ENCODE results near the gene CALHM4. TPM values are rescaled to one million over a fixed set of nuclear protein-coding genes. Genes with fewer than 3 reads are reported as not detected.
A peak's percentile ranks its signal among the peaks of the same experiment; 100 is the strongest.

Gene CALHM4
- total and polyA plus RNA-seq, 2 donors (not counting 3 experiments of a cell fraction or from before 2014, with no cell fraction given) = 1.2 TPM; not detected in 1

DNA sequence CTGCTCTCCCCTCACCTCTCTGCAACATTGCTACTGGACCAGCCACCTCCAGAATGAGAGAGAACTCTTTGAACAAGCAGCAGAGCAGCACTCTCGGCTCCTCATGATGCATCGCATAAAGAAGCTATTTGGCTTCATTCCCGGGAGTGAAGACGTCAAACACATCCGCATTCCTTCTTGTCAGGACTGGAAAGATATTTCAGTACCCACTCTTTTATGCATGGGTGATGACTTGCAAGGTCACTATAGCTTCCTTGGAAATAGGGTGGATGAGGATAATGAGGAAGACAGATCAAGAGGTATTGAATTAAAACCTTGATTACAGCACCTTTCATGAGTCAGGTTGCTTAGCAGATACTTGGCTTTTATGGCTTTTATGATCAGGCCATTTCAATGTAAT is 4.3 kb downstream of the CALHM4 start:
- no peak overlapping the region for H3K4me3 ChIP-seq (replicated peaks in 1 of 3; ENCODE audit: insufficient read depth in 1 of 3, low read depth in 1 of 3, low read length in 3 of 3)
- no peak overlapping the region for H3K4me2 ChIP-seq (ENCODE audit: insufficient read depth, low read length)
- ChIA-PET CTCF (interaction anchor here (0.8 to 6.1 kb wide), 12 partner anchors 11 to 340 kb away, joined by 3 to 103 read pairs (median 5); partner anchors contain the start of genes CALHM5 and RWDD1), POLR2A (no interaction called here)
- H3K36me3 ChIP-seq (ENCODE audit: control insufficient read depth in 2 of 2, extremely low read depth in 1 of 2, insufficient read depth in 2 of 2, low read length in 2 of 2) = no peaks in the 10 kb centered on the region
- H3K27me3 ChIP-seq (ENCODE audit: control insufficient read depth in 2 of 2, insufficient read depth in 2 of 2, low read length in 2 of 2) = no peaks in the 10 kb centered on the region
- H2AFZ ChIP-seq (ENCODE audit: low read depth, low read length) = no peak overlapping the region
- no peaks in the 10 kb centered on the region for H3K9me3 ChIP-seq (replicated peaks; ENCODE audit: control insufficient read depth, insufficient read depth, low read length)
- H3K27ac ChIP-seq (ENCODE audit: insufficient read depth, low read depth, low read length) = no peak overlapping the region
- BruUV-seq (replicated peaks) = no TSS peak
- FAIRE-seq (no peak), DNase-seq (ENCODE audit: low read depth, low spot score) (peak; percentile 62)
- TF ChIP-seq POLR2A (IDR thresholded peaks at IDR 0.05; ENCODE audit: low read depth, low read length) (no peak), GATA2 (IDR thresholded peaks at IDR 0.05; ENCODE audit: insufficient read depth, insufficient read length, low read depth, low read length) (no peak), POLR2AphosphoS5 (IDR thresholded peaks at IDR 0.05; ENCODE audit: insufficient read depth, low read depth, low read length) (no peak), JUN (IDR thresholded peaks at IDR 0.05; ENCODE audit: borderline replicate concordance, insufficient read depth, insufficient read length, low read depth) (no peak), MYC (IDR thresholded peaks at IDR 0.05; ENCODE audit: low read depth, low read length) (no peak), FOS (IDR thresholded peaks at IDR 0.05; ENCODE audit: borderline replicate concordance, insufficient read depth, low read length) (no peak), EZH2 (IDR thresholded peaks at IDR 0.05; ENCODE audit: borderline replicate concordance, low read depth, low read length, severe bottlenecking) (no peak), CTCF (IDR thresholded peaks at IDR 0.05; ENCODE audit: extremely low read depth in 1 of 2, insufficient read depth in 1 of 2, low read depth in 1 of 2, low read length in 2 of 2) (no peak)
- TF ChIP-seq, protein P1, sequence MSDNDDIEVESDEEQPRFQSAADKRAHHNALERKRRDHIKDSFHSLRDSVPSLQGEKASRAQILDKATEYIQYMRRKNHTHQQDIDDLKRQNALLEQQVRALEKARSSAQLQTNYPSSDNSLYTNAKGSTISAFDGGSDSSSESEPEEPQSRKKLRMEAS (IDR thresholded peaks at IDR 0.05; ENCODE audit: insufficient read depth, insufficient read length) = no peak
- no peaks in the 10 kb centered on the region for H3K79me2 ChIP-seq (ENCODE audit: control insufficient read depth, insufficient read depth, low read length)
- no peak overlapping the region for H3K9ac ChIP-seq (replicated peaks; ENCODE audit: extremely low read depth, insufficient read depth, low read length)
- H3K4me1 ChIP-seq (ENCODE audit: control insufficient read depth, extremely low read depth, insufficient read depth, low read length) = peaks cover 16% of the 10 kb centered on the region
- no peaks in the 10 kb centered on the region for H4K20me1 ChIP-seq (replicated peaks; ENCODE audit: control insufficient read depth, extremely low read depth, insufficient read depth, low read length)
- H3K9me1 ChIP-seq (replicated peaks; ENCODE audit: control insufficient read depth, extremely low read depth, insufficient read depth, low read length) = no peaks in the 10 kb centered on the region
- dilution Hi-C loops (cut with MboI; ENCODE audit: extremely low pct_ligation_motif_present, low sequenced_read_pairs) = no loop called here
- intact Hi-C loops (cut with micrococcal nuclease) = no loop called here

All from endothelial cell of umbilical vein (primary cell).